Left lung (tissue), 10 donors: ENCODE measurements around the gene GPC5. TPM values are rescaled to one million over a fixed set of nuclear protein-coding genes. Genes with fewer than 3 reads are reported as not detected.
A peak's percentile ranks its signal among the peaks of the same experiment; 100 is the strongest.

Source experiments
- ATAC-seq: fragments of 200-7000 bp; cut with Tn5 transposase; one replicate; pipeline ENCODE4 v1.9.1; 2020; ENCODE audit warnings: moderate library complexity
- DNase-seq, 4 donors: peaks; one replicate each; pipeline ENCODE4 v3.0.0-alpha.2; 2013 to 2020
- H3K27ac ChIP-seq, 2 donors: fragments of 200-600 bp; sonication (generic) in 1 of 2; one replicate each; pipeline versions ENCODE4 v1.5.0 to v1.8.0; 2020 to 2021
- H3K27me3 ChIP-seq, 2 donors: fragments of 200-600 bp; sonication (generic) in 1 of 2; one replicate each; pipeline versions ENCODE4 v1.5.0 to v1.8.0; 2020 to 2021
- H3K36me3 ChIP-seq, 2 donors: fragments of 200-600 bp; sonication (generic) in 1 of 2; one replicate each; pipeline versions ENCODE4 v1.5.0 to v1.8.0; 2020 to 2021
- H3K4me1 ChIP-seq, 2 donors: fragments of 200-600 bp; one replicate each; pipeline ENCODE4 v1.8.0; 2021
- H3K4me3 ChIP-seq, 2 donors: fragments of 200-600 bp; sonication (generic) in 1 of 2; one replicate each; pipeline versions ENCODE4 v1.5.0 to v1.8.0; 2020 to 2021; ENCODE audit warnings: mild to moderate bottlenecking in 1 of 2
- H3K9me3 ChIP-seq, 2 donors: fragments of 200-600 bp; sonication (generic) in 1 of 2; one replicate each; pipeline versions ENCODE4 v1.5.0 to v1.8.0; 2020 to 2021
- intact Hi-C, 2 donors: fragments of 100-400 bp; cut with DNase I; formaldehyde crosslinking; loops; one replicate each; pipeline versions ENCODE4 v1.11.2 to v1.14.2; 2022
- polyA plus RNA-seq, 6 donors: library from polyadenylated mRNA; unstranded; fragments of 120-200 nt; gene quantifications; one replicate each; pipeline ENCODE4 v1.2.1, GENCODE V29; 2013; ENCODE audit not compliant: insufficient read length in 6 of 6
- total RNA-seq, 2 donors: library from RNA; stranded (reverse); fragmentation: NEBNext Ultra II Directional; extraction: Animal tissue kit (Norgen Biotek cat#: 25700); gene quantifications; one replicate each; pipeline ENCODE4 v1.2.1, GENCODE V29; 2021
- TF ChIP-seq, protein P1 (sequence below), 2 donors: fragments of 200-600 bp; sonication (generic) in 1 of 2; IDR thresholded peaks; one replicate each; pipeline versions ENCODE4 v1.5.0 to v1.8.0; 2021; ENCODE audit warnings: antibody characterized with exemption in 2 of 2
- donor health status: DM: no; HTN: yes; CAD: no.
- donor health status: DM: no; HTN: no; CAD: no.

Gene GPC5
- total and polyA plus RNA-seq, 8 donors: 9.2 to 19.5 (median 11.5) TPM

DNA sequence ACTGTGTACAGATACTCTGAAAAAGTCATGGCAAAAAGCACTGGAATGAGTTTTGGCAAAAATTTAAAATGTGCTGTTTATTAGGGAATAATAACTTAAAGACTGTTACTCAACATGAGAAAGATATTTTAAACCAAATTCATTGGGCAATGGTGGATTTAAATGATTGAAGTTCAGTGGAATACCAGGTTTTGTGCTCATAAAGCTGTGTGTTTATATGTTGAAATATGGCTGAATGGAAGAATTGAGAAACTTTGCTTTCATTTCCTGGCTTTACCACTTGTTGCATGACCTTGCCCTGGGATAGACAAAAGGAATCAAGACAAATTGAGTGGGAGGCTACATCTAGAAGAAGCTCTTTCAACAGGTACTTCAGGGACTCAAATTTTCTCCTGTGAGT, 246.4 kb downstream of the GPC5 start:
- Histone ChIP-seq H3K9me3 (no peaks in the 10 kb centered on the region), H3K36me3 (no peaks in the 10 kb centered on the region), H3K4me3 (no peak overlapping the region), H3K4me1 (no peaks in the 10 kb centered on the region), H3K27me3 (no peaks in the 10 kb centered on the region), H3K27ac (no peak overlapping the region)
- no peak for DNase-seq
- intact Hi-C loops: no loop called here
- no peak for ATAC-seq
- TF ChIP-seq, protein P1, sequence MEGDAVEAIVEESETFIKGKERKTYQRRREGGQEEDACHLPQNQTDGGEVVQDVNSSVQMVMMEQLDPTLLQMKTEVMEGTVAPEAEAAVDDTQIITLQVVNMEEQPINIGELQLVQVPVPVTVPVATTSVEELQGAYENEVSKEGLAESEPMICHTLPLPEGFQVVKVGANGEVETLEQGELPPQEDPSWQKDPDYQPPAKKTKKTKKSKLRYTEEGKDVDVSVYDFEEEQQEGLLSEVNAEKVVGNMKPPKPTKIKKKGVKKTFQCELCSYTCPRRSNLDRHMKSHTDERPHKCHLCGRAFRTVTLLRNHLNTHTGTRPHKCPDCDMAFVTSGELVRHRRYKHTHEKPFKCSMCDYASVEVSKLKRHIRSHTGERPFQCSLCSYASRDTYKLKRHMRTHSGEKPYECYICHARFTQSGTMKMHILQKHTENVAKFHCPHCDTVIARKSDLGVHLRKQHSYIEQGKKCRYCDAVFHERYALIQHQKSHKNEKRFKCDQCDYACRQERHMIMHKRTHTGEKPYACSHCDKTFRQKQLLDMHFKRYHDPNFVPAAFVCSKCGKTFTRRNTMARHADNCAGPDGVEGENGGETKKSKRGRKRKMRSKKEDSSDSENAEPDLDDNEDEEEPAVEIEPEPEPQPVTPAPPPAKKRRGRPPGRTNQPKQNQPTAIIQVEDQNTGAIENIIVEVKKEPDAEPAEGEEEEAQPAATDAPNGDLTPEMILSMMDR (IDR thresholded peaks at IDR 0.05): no peak

DNA sequence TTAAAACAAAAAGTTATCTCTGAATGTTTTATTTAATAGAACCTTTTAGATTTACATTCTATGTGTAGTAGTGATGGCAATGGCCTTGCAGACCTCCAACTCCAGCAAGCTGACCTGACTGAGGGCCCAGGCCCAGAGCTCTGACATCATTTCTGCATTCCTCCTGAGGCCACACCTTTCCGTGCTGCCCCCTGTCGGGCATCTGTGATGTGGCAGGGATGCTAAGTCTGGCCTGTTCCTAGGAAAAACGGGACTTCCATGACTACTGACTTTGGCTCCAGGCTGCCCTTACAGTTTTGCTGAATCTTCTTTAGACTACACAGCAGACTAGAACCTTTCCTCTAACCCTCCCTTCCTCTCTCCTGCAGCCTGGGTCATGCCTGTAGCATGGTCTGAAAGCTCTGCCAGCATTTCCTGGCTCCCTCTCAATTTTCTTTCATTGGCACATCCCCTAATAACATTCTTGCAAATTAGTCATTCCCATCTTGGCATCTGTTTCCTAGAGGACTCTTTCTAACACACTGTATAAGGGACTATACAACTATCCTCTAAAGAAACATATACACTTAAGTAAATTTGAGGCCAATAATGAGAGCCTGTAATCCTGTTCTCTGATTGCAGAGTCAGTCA, 249.1 kb downstream of the GPC5 start:
- ATAC-seq: peak; percentile 17
- no peaks in the 10 kb centered on the region for H3K9me3 ChIP-seq
- TF ChIP-seq, protein P1 (IDR thresholded peaks at IDR 0.05): no peak
- no peak for DNase-seq
- H3K27ac ChIP-seq: no peak overlapping the region
- H3K27me3 ChIP-seq: no peaks in the 10 kb centered on the region
- intact Hi-C loops: no loop called here
- H3K4me3 ChIP-seq: no peak overlapping the region
- no peaks in the 10 kb centered on the region for H3K36me3 ChIP-seq
- H3K4me1 ChIP-seq: no peaks in the 10 kb centered on the region

DNA sequence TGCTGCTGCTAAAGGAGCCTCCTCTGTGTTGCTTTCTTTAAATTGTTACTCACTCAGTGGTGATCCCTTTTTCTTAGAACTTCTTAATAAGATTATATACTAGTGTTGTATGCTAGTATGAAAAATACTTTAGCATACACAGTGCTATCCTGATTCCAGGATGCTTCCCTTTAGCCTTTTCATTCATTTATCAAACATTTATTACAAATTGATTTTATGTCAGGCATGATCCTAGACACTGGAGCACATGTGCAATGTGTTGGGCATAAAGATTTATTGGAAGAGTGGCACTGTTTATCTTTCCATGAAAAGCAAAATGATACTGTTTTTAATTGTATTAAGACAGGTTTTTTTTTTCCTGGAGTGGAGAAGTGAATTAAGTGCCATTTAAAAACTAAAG, 249.6 kb downstream of the GPC5 start:
- TF ChIP-seq, protein P1 (IDR thresholded peaks at IDR 0.05): no peak
- ATAC-seq: no peak

DNA sequence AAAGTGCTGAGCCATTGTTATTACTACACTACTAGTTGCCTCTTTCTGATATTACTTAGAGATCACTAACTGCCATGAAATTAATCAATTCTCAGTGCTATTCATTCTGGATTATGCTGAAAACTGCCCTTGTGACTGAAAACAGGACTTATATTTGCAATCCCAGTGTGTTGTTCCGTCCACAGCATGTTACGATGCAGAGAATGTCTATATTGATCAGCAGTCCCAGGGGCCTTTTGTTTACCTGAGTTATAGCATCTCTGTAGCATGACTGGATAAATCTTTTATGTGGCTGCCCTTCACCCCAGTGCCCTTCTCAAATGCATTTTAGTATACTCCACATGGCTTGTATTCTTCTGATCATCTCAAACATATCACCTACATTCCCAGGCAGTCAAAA, 251.0 kb downstream of the GPC5 start:
- DNase-seq (no peak), ATAC-seq (no peak)
- Histone ChIP-seq H3K27me3 (no peaks in the 10 kb centered on the region), H3K27ac (no peak overlapping the region), H3K36me3 (no peaks in the 10 kb centered on the region), H3K4me3 (no peak overlapping the region), H3K9me3 (no peaks in the 10 kb centered on the region), H3K4me1 (no peaks in the 10 kb centered on the region)
- intact Hi-C loops: no loop called here
- TF ChIP-seq, protein P1 (IDR thresholded peaks at IDR 0.05): no peak

More for the DNA sequence above, 249.6 kb downstream of the GPC5 start:
- Histone ChIP-seq H3K4me1 (no peaks in the 10 kb centered on the region), H3K36me3 (no peaks in the 10 kb centered on the region), H3K4me3 (no peak overlapping the region), H3K9me3 (no peaks in the 10 kb centered on the region), H3K27me3 (no peaks in the 10 kb centered on the region), H3K27ac (no peak overlapping the region)
- intact Hi-C loops: no loop called here
- no peak for DNase-seq

DNA sequence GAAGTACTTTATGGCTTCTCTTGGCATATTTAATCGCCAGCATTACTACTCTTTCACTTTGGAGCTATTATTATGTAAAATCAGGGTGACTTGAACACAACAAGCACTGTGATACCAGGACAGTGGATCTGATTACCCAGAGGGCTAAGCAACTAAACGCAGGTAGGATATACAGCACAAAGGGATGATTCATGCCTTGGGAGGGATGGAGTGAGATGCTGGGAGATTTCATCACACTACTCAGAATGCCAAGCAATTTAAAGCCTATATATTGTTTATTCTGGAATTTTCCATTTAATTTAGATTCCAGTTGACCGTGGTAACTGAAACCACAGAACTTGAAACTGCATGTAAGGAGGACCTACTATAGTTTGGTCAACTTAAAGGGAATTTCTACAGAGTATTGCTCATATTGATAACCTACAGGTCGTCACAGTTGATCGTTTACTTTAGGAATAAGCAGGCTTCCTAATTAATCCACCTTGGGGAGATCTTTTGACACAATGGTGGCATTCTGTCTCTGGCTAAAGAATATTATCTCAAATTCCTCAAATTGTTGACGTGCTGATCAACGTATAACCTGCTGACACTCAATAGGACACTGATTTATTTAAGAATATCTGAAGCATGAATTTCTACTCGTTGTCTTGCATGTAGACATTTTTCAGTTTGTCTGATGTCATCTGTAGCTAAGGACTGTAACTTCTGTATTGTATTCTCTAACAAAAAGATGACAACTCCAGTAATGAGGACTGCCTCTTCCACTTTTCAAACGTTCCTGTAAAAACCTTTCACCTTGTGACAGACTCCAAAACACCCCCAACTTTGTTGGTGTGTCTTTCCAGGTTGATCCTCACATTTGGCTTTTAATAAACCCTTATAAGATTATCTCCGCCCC, 254.2 kb downstream of the GPC5 start:
- TF ChIP-seq, protein P1 (IDR thresholded peaks at IDR 0.05): no peak
- Histone ChIP-seq H3K9me3 (no peaks in the 10 kb centered on the region), H3K27ac (no peak overlapping the region), H3K4me3 (no peak overlapping the region), H3K4me1 (no peaks in the 10 kb centered on the region), H3K27me3 (no peaks in the 10 kb centered on the region), H3K36me3 (no peaks in the 10 kb centered on the region)
- intact Hi-C loops: no loop called here
- no peak for ATAC-seq
- no peak for DNase-seq
